Neuronal stem cell (in vitro differentiated cells): ENCODE data around the gene TNS3.

Experiments
- DNase-seq: peaks from one replicate; pipeline ENCODE4 v3.0.0-alpha.2; 2013; ENCODE audit warnings: low spot score
- H2AFZ ChIP-seq: one replicate; pipeline ENCODE4 v1.6.1; 2013; ENCODE audit warnings: mild to moderate bottlenecking, low read length, inconsistent platforms
- H2AK5ac ChIP-seq: 2 replicates; pipeline ENCODE4 v1.6.1; 2013; ENCODE audit warnings: low read depth, mild to moderate bottlenecking, inconsistent platforms, low read length, moderate library complexity, mixed read lengths
- H2BK120ac ChIP-seq: 2 replicates; pipeline ENCODE4 v1.6.1; 2013; ENCODE audit warnings: low read depth, mild to moderate bottlenecking, inconsistent platforms, low read length, moderate library complexity, mixed read lengths
- H2BK12ac ChIP-seq: one replicate; pipeline ENCODE4 v1.6.1; 2013; ENCODE audit warnings: low read length, inconsistent platforms
- H2BK15ac ChIP-seq: 2 replicates; pipeline ENCODE4 v1.6.1; 2013; ENCODE audit warnings: mild to moderate bottlenecking, low read length, inconsistent platforms, mixed read lengths
- H2BK5ac ChIP-seq: one replicate; pipeline ENCODE4 v1.6.1; 2013; ENCODE audit warnings: inconsistent platforms, mild to moderate bottlenecking, low read length, moderate library complexity
- H3K14ac ChIP-seq: one replicate; pipeline ENCODE4 v1.6.1; 2013; ENCODE audit warnings: low read length, inconsistent platforms
- H3K18ac ChIP-seq: 2 replicates; pipeline ENCODE4 v1.6.1; 2013; ENCODE audit warnings: low read length, inconsistent platforms
- H3K23ac ChIP-seq: 2 replicates; pipeline ENCODE4 v1.6.1; 2013; ENCODE audit warnings: low read depth, mild to moderate bottlenecking, mixed read lengths, low read length, inconsistent platforms; ENCODE audit not compliant: poor library complexity
- H3K27ac ChIP-seq: replicated peaks from 3 replicates; pipeline ENCODE4 v1.5.1; 2013; ENCODE audit warnings: low read length, inconsistent platforms
- H3K27me3 ChIP-seq, 3 experiments: 2 replicates each; pipeline ENCODE4 v1.6.1; 2013; ENCODE audit warnings: low read length in 3 of 3, mild to moderate bottlenecking in 2 of 3, inconsistent platforms in 1 of 3, low read depth in 1 of 3, mixed read lengths in 1 of 3, moderate library complexity in 1 of 3; ENCODE audit not compliant: control insufficient read depth in 3 of 3, insufficient read depth in 3 of 3
- H3K36me3 ChIP-seq, 2 donors: replicated peaks in 1 of 2; 2 replicates each; pipeline ENCODE4 v1.6.1; 2013; ENCODE audit warnings: low read length in 2 of 2; ENCODE audit not compliant: control insufficient read depth in 2 of 2, insufficient read depth in 2 of 2
- H3K4ac ChIP-seq: 2 replicates; pipeline ENCODE4 v1.6.1; 2013; ENCODE audit warnings: inconsistent platforms, mild to moderate bottlenecking, low read length, moderate library complexity
- H3K4me1 ChIP-seq, 2 donors: 1 replicate in 1 of 2; 2 replicates in 1 of 2; pipeline ENCODE4 v1.6.1; 2013; ENCODE audit warnings: low read length in 2 of 2, low read depth in 1 of 2; ENCODE audit not compliant: control insufficient read depth in 2 of 2, insufficient read depth in 1 of 2
- H3K4me2 ChIP-seq: one replicate; pipeline ENCODE4 v1.6.1; 2013; ENCODE audit warnings: mild to moderate bottlenecking, low read length, inconsistent platforms; ENCODE audit not compliant: insufficient read depth, poor library complexity, severe bottlenecking
- H3K4me3 ChIP-seq, 2 donors: 2 replicates each; pipeline ENCODE4 v1.5.1; 2013; ENCODE audit warnings: low read length in 2 of 2, mild to moderate bottlenecking in 2 of 2, inconsistent platforms in 1 of 2, moderate library complexity in 1 of 2
- H3K79me1 ChIP-seq: one replicate; pipeline ENCODE4 v1.6.1; 2013; ENCODE audit warnings: low read depth, mild to moderate bottlenecking, inconsistent platforms, low read length, moderate library complexity
- H3K9ac ChIP-seq: one replicate; pipeline ENCODE4 v1.6.1; 2013; ENCODE audit warnings: mild to moderate bottlenecking, low read depth, low read length, inconsistent platforms; ENCODE audit not compliant: poor library complexity
- H3K9me3 ChIP-seq, 2 donors: replicated peaks in 1 of 2; 2 replicates each; pipeline versions ENCODE3 to v1.6.1; 2013; ENCODE audit warnings: low read length in 2 of 2, mild to moderate bottlenecking in 2 of 2, inconsistent platforms in 1 of 2, low read depth in 1 of 2, mixed read lengths in 1 of 2, moderate library complexity in 1 of 2; ENCODE audit not compliant: control insufficient read depth in 2 of 2, insufficient read depth in 1 of 2
- H4K8ac ChIP-seq: one replicate; pipeline ENCODE4 v1.6.1; 2013; ENCODE audit warnings: low read depth, mild to moderate bottlenecking, inconsistent platforms, low read length, moderate library complexity
- H4K91ac ChIP-seq: one replicate; pipeline ENCODE4 v1.6.1; 2013; ENCODE audit warnings: low read length, low read depth, mild to moderate bottlenecking, inconsistent platforms; ENCODE audit not compliant: poor library complexity
- WGBS, 2 donors: extraction: QIAGEN DNeasy Blood & Tissue Kit; methylation state at CpG; one replicate each; pipeline ENCODE4 v1.1.7; 2013; ENCODE audit warnings: missing lambda C conversion rate in 2 of 2, mixed read lengths in 1 of 2; ENCODE audit not compliant: insufficient read length in 2 of 2, insufficient replicate concordance in 1 of 2; ENCODE audit errors: extremely low coverage in 2 of 2; 5-methylcytosine and 5-hydroxymethylcytosine counted together

TNS3 gene

DNA sequence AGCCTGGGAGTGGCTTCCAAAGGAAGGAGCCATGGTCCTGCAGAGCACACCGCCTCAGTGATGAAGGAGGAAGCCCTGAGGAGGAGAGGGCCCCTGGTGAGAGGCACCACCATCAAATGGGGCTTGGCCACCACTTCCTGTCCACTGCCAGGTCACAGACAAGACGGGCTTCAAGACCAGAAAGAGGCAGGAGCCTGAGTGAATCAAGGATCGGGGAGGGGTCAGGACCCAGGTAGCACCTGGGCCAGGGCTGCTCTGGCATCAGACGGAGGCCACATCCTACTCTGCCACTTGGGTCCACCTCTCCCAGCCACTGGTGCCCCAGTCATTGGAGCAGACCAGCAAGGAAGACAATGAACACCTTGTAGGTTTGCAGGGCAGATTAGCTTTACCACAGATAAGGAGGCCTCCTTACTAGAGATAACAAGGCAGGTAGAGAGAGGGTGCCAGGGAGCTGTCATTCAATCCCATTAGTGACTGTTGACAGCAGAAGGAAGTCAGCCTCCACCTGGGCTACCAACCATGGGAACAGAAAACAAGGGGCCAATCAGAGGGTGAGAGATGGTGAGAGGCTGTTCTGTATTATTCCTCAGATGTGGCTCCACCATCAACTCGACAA is 143.4 kb downstream of the TNS3 start:
- peak overlapping the region in 1 of 2 donors; percentile 27 for H3K4me3 ChIP-seq
- H4K8ac ChIP-seq: no peak overlapping the region
- no peak overlapping the region for H3K4me2 ChIP-seq
- H3K9ac ChIP-seq: peak overlapping the region; percentile 51
- H3K18ac ChIP-seq: no peak overlapping the region
- no CpG with 5 or more reads among the region's 5 CpGs for WGBS, 2 donors
- no peak overlapping the region for H2BK5ac ChIP-seq
- no peak for DNase-seq
- H3K9me3 ChIP-seq: no peaks in the 10 kb centered on the region
- H2BK12ac ChIP-seq: no peak overlapping the region
- H3K27me3 ChIP-seq: no peaks in the 10 kb centered on the region
- no peak overlapping the region for H4K91ac ChIP-seq
- H3K4ac ChIP-seq: no peak overlapping the region
- no peak overlapping the region for H2AFZ ChIP-seq
- H3K79me1 ChIP-seq: peaks cover 8% of the 10 kb centered on the region
- no peak overlapping the region for H3K14ac ChIP-seq
- H3K36me3 ChIP-seq: peaks cover 0 to 18% of the 10 kb centered on the region in 2 donors
- no peak overlapping the region for H2BK15ac ChIP-seq
- peaks cover 0 to 8% of the 10 kb centered on the region in 2 donors for H3K4me1 ChIP-seq
- H3K23ac ChIP-seq: peak overlapping the region; percentile 29
- H2BK120ac ChIP-seq: no peak overlapping the region
- H3K27ac ChIP-seq: no peak overlapping the region
- no peak overlapping the region for H2AK5ac ChIP-seq

DNA sequence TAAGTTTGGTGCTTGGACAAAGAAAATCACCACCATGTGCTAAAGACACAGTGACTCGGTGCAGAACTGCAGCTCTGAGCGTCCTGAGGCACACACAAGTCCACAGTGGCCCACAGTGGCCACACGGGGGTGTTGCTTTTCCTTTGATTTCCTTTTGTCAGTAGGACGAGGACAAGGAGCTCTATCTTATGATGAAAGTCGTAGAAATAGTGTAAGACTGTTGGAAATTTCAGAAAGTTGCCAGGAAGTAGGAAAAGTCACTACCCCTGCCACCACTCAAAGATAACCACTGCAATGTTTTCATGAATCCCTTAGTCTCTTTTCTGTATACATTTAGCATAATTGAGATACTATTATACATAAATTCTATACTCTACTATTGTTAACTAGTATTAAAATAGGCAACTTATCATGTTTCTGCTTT is 146.0 kb downstream of the TNS3 start:
- H4K91ac ChIP-seq: no peak overlapping the region
- no peak overlapping the region for H2BK15ac ChIP-seq
- no peak overlapping the region for H2BK12ac ChIP-seq
- no peaks in the 10 kb centered on the region for H3K9me3 ChIP-seq
- H3K9ac ChIP-seq: no peak overlapping the region
- no peak overlapping the region for H2AK5ac ChIP-seq
- H3K27me3 ChIP-seq: no peaks in the 10 kb centered on the region
- no peak overlapping the region for H2BK120ac ChIP-seq
- H2AFZ ChIP-seq: peak overlapping the region; percentile 63
- H3K4me1 ChIP-seq: no peaks in the 10 kb centered on the region
- WGBS, 2 donors: no CpG with 5 or more reads among the region's 5 CpGs
- peaks cover 5% of the 10 kb centered on the region for H3K79me1 ChIP-seq
- H3K27ac ChIP-seq: no peak overlapping the region
- peak; percentile 33 for DNase-seq
- H4K8ac ChIP-seq: no peak overlapping the region
- no peak overlapping the region for H3K23ac ChIP-seq
- no peak overlapping the region for H2BK5ac ChIP-seq
- H3K36me3 ChIP-seq: peaks cover 0 to 21% of the 10 kb centered on the region in 2 donors
- no peak overlapping the region for H3K4me3 ChIP-seq
- H3K18ac ChIP-seq: no peak overlapping the region
- no peak overlapping the region for H3K14ac ChIP-seq
- H3K4me2 ChIP-seq: no peak overlapping the region
- no peak overlapping the region for H3K4ac ChIP-seq

DNA sequence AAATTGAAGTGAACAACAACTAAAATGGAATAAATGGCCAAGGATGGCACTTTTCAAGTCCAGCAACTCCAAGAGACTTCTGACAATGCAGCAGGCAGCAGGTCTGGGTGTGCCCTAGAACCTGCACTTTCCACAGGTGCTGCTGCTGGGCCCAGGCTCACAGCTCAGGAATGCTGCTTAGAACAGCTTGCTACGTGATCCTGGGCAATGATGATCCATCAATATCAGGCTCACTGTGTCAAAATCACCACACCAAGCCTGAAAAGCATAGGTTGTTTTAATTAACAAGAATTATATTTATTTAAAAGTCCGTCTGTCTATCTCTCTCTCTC is 148.4 kb downstream of the TNS3 start:
- H3K9me3 ChIP-seq: no peaks in the 10 kb centered on the region
- H3K4me3 ChIP-seq: no peak overlapping the region
- no CpG with 5 or more reads among the region's 2 CpGs for WGBS, 2 donors
- no peak overlapping the region for H3K4ac ChIP-seq
- H3K23ac ChIP-seq: no peak overlapping the region
- peaks cover 0 to 10% of the 10 kb centered on the region in 2 donors for H3K36me3 ChIP-seq
- H2AK5ac ChIP-seq: no peak overlapping the region
- no peak overlapping the region for H2BK5ac ChIP-seq
- no peak overlapping the region for H2BK15ac ChIP-seq
- peaks cover 2% of the 10 kb centered on the region for H3K79me1 ChIP-seq
- DNase-seq: no peak
- no peak overlapping the region for H3K27ac ChIP-seq
- no peak overlapping the region for H2AFZ ChIP-seq
- H3K18ac ChIP-seq: no peak overlapping the region
- H2BK12ac ChIP-seq: no peak overlapping the region
- H3K9ac ChIP-seq: no peak overlapping the region
- H3K4me1 ChIP-seq: peaks cover 0 to 4% of the 10 kb centered on the region in 2 donors
- H4K91ac ChIP-seq: no peak overlapping the region
- H3K27me3 ChIP-seq: no peaks in the 10 kb centered on the region
- H4K8ac ChIP-seq: no peak overlapping the region
- no peak overlapping the region for H3K4me2 ChIP-seq
- no peak overlapping the region for H3K14ac ChIP-seq
- no peak overlapping the region for H2BK120ac ChIP-seq

- Histone ChIP-seq H3K9me3 (no peaks in the 10 kb centered on the region), H3K9ac (no peak overlapping the region), H2BK120ac (no peak overlapping the region), H2AFZ (no peak overlapping the region), H2BK5ac (no peak overlapping the region), H2BK15ac (no peak overlapping the region), H3K36me3 (peaks cover 0 to 7% of the 10 kb centered on the region in 2 donors), H3K27me3 (no peaks in the 10 kb centered on the region), H4K8ac (no peak overlapping the region), H3K14ac (no peak overlapping the region), H3K4me1 (peaks cover 0 to 8% of the 10 kb centered on the region in 2 donors), H3K23ac (no peak overlapping the region), H3K18ac (no peak overlapping the region), H3K4me2 (no peak overlapping the region), H3K27ac (no peak overlapping the region), H3K4ac (no peak overlapping the region), H2AK5ac (no peak overlapping the region), H3K79me1 (peaks cover 2% of the 10 kb centered on the region), H4K91ac (no peak overlapping the region), H3K4me3 (no peak overlapping the region), H2BK12ac (no peak overlapping the region)
- no CpG with 5 or more reads among the region's 17 CpGs for WGBS, 2 donors
- no peak for DNase-seq
Measured at GRCh38 chr7:47432671-47433563, 149.0 kb downstream of the TNS3 start.
